ENCODE results near the gene ABCC5. TPM values are rescaled to one million over a fixed set of nuclear protein-coding genes. Genes with fewer than 3 reads are reported as not detected.

Gene ABCC5
- total and polyA plus RNA-seq, 2 of the 8 experiments (the other 6 are each of a cell fraction or from before 2014, with no cell fraction given) = 25.3 to 40.8 TPM

- Histone ChIP-seq H3K36me3 (ENCODE audit: control insufficient read depth in 2 of 4, insufficient read depth in 4 of 4, low read length in 3 of 4) (peaks cover 0 to 18% (median 3%) of the 10 kb centered on the region in 4 experiments; a peak in 1 of 8 replicates), H3K4ac (replicated peaks; ENCODE audit: insufficient read length, low read depth, low read length) (no peak overlapping the region), H4K20me1 (replicated peaks in 1 of 2; ENCODE audit: control insufficient read depth in 1 of 2, insufficient read depth in 2 of 2, low read length in 2 of 2) (no peaks in the 10 kb centered on the region), H3K14ac (ENCODE audit: insufficient read length) (no peak overlapping the region), H3K9me3 (ENCODE audit: insufficient read depth in 2 of 2, low read depth in 1 of 2, low read length in 1 of 2) (no peaks in the 10 kb centered on the region), H3K27ac (ENCODE audit: low read depth, low read length) (no peak overlapping the region), H3K4me2 (ENCODE audit: insufficient read depth in 1 of 2, low read depth in 2 of 2, low read length in 2 of 2) (no peak overlapping the region), H2BK15ac (ENCODE audit: low read length) (no peak overlapping the region), H2AFZ (ENCODE audit: low read length) (no peak overlapping the region), H3K79me2 (ENCODE audit: control insufficient read depth in 1 of 2, insufficient read depth in 2 of 2, low read length in 2 of 2) (no peaks in the 10 kb centered on the region), H3K79me1 (ENCODE audit: low read depth, low read length) (no peaks in the 10 kb centered on the region), H3K56ac (replicated peaks; ENCODE audit: insufficient read length, low read depth, low read length) (no peak overlapping the region), H2BK20ac (ENCODE audit: low read length) (no peak overlapping the region), H3K18ac (ENCODE audit: extremely low read depth, low read length) (no peak overlapping the region), H2AK5ac (ENCODE audit: low read depth, low read length) (no peak overlapping the region), H2BK12ac (ENCODE audit: low read depth, low read length) (no peak overlapping the region), H3K4me1 (replicated peaks in 1 of 4; ENCODE audit: control insufficient read depth in 3 of 4, insufficient read depth in 4 of 4, low read length in 3 of 4) (no peaks in the 10 kb centered on the region), H2BK5ac (ENCODE audit: low read depth, low read length) (no peak overlapping the region), H4K91ac (replicated peaks; ENCODE audit: insufficient read length, low read length) (no peak overlapping the region), H4K5ac (ENCODE audit: insufficient read length, low read depth, low read length) (no peak overlapping the region), H4K8ac (ENCODE audit: extremely low read depth, insufficient read depth, low read length) (no peak overlapping the region), H3K27me3 (replicated peaks in 1 of 4; ENCODE audit: control insufficient read depth in 3 of 4, extremely low read depth in 1 of 4, insufficient read depth in 3 of 4, low read length in 3 of 4) (no peaks in the 10 kb centered on the region), H3K9ac (replicated peaks in 1 of 4; ENCODE audit: extremely low read depth in 1 of 4, low read depth in 3 of 4, low read length in 3 of 4) (no peak overlapping the region), H3K4me3 (ENCODE audit: extremely low read depth in 1 of 4, insufficient read depth in 2 of 4, low read depth in 3 of 4, low read length in 4 of 4) (no peak overlapping the region), H3K23me2 (ENCODE audit: low read depth, low read length) (no peaks in the 10 kb centered on the region), H3K23ac (ENCODE audit: insufficient read length) (no peak overlapping the region), H2BK120ac (replicated peaks; ENCODE audit: low read depth, low read length) (no peak overlapping the region)
- DNase-seq (ENCODE audit: low read depth in 1 of 2, low spot score in 2 of 2) = no peak
- no peak for TF ChIP-seq ASH2L (IDR thresholded peaks at IDR 0.05; ENCODE audit: low read length)
- no peak for TF ChIP-seq SIN3A (conservative IDR thresholded peaks at IDR 0.05 in 1 of 2, IDR thresholded peaks at IDR 0.05 in 1 of 2; ENCODE audit: low read depth in 1 of 2, low read length in 2 of 2)
- no peak for TF ChIP-seq POLR2AphosphoS5 (IDR thresholded peaks at IDR 0.05; ENCODE audit: low read depth, low read length)
- FAIRE-seq = no peak
- ChIA-PET POLR2A (ENCODE audit: partially characterized antibody) (no interaction called here), CTCF (ENCODE audit: partially characterized antibody) (interaction anchor here (0.5 to 2.3 kb wide), 2 partner anchors 27 to 35 kb away, joined by 3 to 7 read pairs; no protein-coding TSS in a partner anchor)
- WGBS, 2 experiments (ENCODE audit: extremely low coverage in 1 of 2, insufficient coverage in 1 of 2, insufficient read length in 1 of 2, insufficient replicate concordance in 2 of 2, low coverage in 1 of 2, low lambda C conversion rate in 2 of 2, missing lambda C conversion rate in 1 of 2) = 91% methylated on average over 2 of the region's 2 CpGs; no CpG with 5 or more reads in 1 of the 2 experiments
Measured at GRCh38 chr3:183931881-183932280, 85.8 kb downstream of the ABCC5 start.

All from H1 (cell line).